H1 (cell line): ENCODE results near the gene FN3KRP. TPM values are rescaled to one million over a fixed set of nuclear protein-coding genes. Genes with fewer than 3 reads are reported as not detected.

Source experiments
- CTCF ChIA-PET: fragments of 300-600 bp; sonication (Branson Sonifier 250); formaldehyde crosslinking; loops from one replicate; lab custom pipeline; 2021; ENCODE audit not compliant: partially characterized antibody; lab: Charles Lee
- POLR2A ChIA-PET: fragments of 300-600 bp; sonication (Branson Sonifier 250); formaldehyde crosslinking; loops from one replicate; lab custom pipeline; 2021; ENCODE audit warnings: inconsistent platforms; ENCODE audit not compliant: partially characterized antibody; lab: Charles Lee
- DNase-seq, 2 experiments: peaks; one replicate each; pipeline versions ENCODE4 v3.0.0 to v3.0.0-alpha.2; 2010 to 2022; ENCODE audit warnings: low spot score in 2 of 2, low read depth in 1 of 2, mixed read lengths in 1 of 2
- FAIRE-seq: peaks from 2 replicates; lab custom pipeline; 2011; peaks lifted over from hg19 to GRCh38; lab: Jason Lieb, UNC
- H2AFZ ChIP-seq: 2 replicates; pipeline ENCODE4 v1.8.1; 2012; ENCODE audit warnings: low read length, inconsistent platforms
- H2AK5ac ChIP-seq: 2 replicates; pipeline ENCODE4 v1.6.1; 2013; ENCODE audit warnings: low read depth, low read length
- H2BK120ac ChIP-seq: replicated peaks from 2 replicates; pipeline ENCODE3; 2013; ENCODE audit warnings: low read depth, low read length, inconsistent platforms
- H2BK12ac ChIP-seq: 2 replicates; pipeline ENCODE4 v1.6.1; 2013; ENCODE audit warnings: low read depth, low read length
- H2BK15ac ChIP-seq: 2 replicates; pipeline ENCODE4 v1.6.1; 2013; ENCODE audit warnings: low read length
- H2BK20ac ChIP-seq: 2 replicates; pipeline ENCODE4 v1.6.1; 2013; ENCODE audit warnings: low read length
- H2BK5ac ChIP-seq: 2 replicates; pipeline ENCODE4 v1.6.1; 2013; ENCODE audit warnings: low read depth, low read length
- H3K14ac ChIP-seq: 2 replicates; pipeline ENCODE4 v1.6.1; 2013; ENCODE audit warnings: inconsistent platforms; ENCODE audit not compliant: insufficient read length
- H3K18ac ChIP-seq: 2 replicates; pipeline ENCODE4 v1.6.1; 2013; ENCODE audit warnings: low read length; ENCODE audit errors: extremely low read depth
- H3K23ac ChIP-seq: 2 replicates; pipeline ENCODE4 v1.6.1; 2013; ENCODE audit warnings: inconsistent platforms; ENCODE audit not compliant: insufficient read length
- H3K23me2 ChIP-seq: 2 replicates; pipeline ENCODE4 v1.6.1; 2013; ENCODE audit warnings: low read depth, low read length
- H3K27ac ChIP-seq: 2 replicates; pipeline ENCODE4 v1.6.1; 2011; ENCODE audit warnings: low read depth, low read length, inconsistent platforms
- H3K27me3 ChIP-seq, 4 experiments: replicated peaks in 1 of 4; 1 replicate in 1 of 4; 2 replicates in 3 of 4; pipeline versions ENCODE4 v1.6.1 to v1.8.1; 2011 to 2013; ENCODE audit warnings: low read length in 3 of 4, mild to moderate bottlenecking in 3 of 4, inconsistent platforms in 2 of 4, mixed read lengths in 2 of 4, moderate library complexity in 1 of 4; ENCODE audit not compliant: control insufficient read depth in 3 of 4, insufficient read depth in 3 of 4; ENCODE audit errors: extremely low read depth in 1 of 4
- H3K36me3 ChIP-seq, 4 experiments: 2 replicates each; pipeline versions ENCODE4 v1.6.1 to v1.8.1; 2011 to 2013; ENCODE audit warnings: mild to moderate bottlenecking in 4 of 4, low read length in 3 of 4, moderate library complexity in 2 of 4, control low read depth in 1 of 4, inconsistent platforms in 1 of 4; ENCODE audit not compliant: insufficient read depth in 4 of 4, control insufficient read depth in 2 of 4
- H3K4ac ChIP-seq: replicated peaks from 2 replicates; pipeline ENCODE3; 2013; ENCODE audit warnings: low read length, low read depth, mixed read lengths, inconsistent platforms; ENCODE audit not compliant: insufficient read length
- H3K4me1 ChIP-seq, 4 experiments: replicated peaks in 1 of 4; 1 replicate in 1 of 4; 2 replicates in 3 of 4; pipeline versions ENCODE4 v1.6.1 to v1.8.1; 2011 to 2013; ENCODE audit warnings: low read length in 3 of 4, inconsistent platforms in 2 of 4, mixed read lengths in 1 of 4; ENCODE audit not compliant: insufficient read depth in 4 of 4, control insufficient read depth in 3 of 4
- H3K4me2 ChIP-seq, 2 experiments: 2 replicates each; pipeline versions ENCODE4 v1.6.1 to v1.8.1; 2011 to 2013; ENCODE audit warnings: low read depth in 2 of 2, low read length in 2 of 2, control low read depth in 1 of 2, inconsistent platforms in 1 of 2, mild to moderate bottlenecking in 1 of 2; ENCODE audit not compliant: insufficient read depth in 1 of 2
- H3K4me3 ChIP-seq, 4 experiments: fragments of 200-600, 300-600 bp in 1 of 4; sonication (generic), shearing (Covaris generic), sonication (Bioruptor Twin) in 1 of 4; 2 replicates each; pipeline versions ENCODE4 v1.5.1 to v1.8.1; 2011 to 2016; ENCODE audit warnings: low read length in 4 of 4, low read depth in 3 of 4, control low read depth in 2 of 4, inconsistent platforms in 2 of 4, mild to moderate bottlenecking in 2 of 4, mixed read lengths in 1 of 4, moderate library complexity in 1 of 4; ENCODE audit not compliant: insufficient read depth in 2 of 4; ENCODE audit errors: extremely low read depth in 1 of 4
- H3K56ac ChIP-seq: replicated peaks from 2 replicates; pipeline ENCODE3; 2013; ENCODE audit warnings: low read depth, mild to moderate bottlenecking, mixed read lengths, low read length, inconsistent platforms; ENCODE audit not compliant: insufficient read length
- H3K79me1 ChIP-seq: 2 replicates; pipeline ENCODE4 v1.6.1; 2013; ENCODE audit warnings: low read depth, low read length, control low read depth
- H3K79me2 ChIP-seq, 2 experiments: 2 replicates each; pipeline versions ENCODE4 v1.6.1 to v1.8.1; 2012 to 2013; ENCODE audit warnings: low read length in 2 of 2, mild to moderate bottlenecking in 2 of 2, inconsistent platforms in 1 of 2; ENCODE audit not compliant: insufficient read depth in 2 of 2, control insufficient read depth in 1 of 2
- H3K9ac ChIP-seq, 4 experiments: replicated peaks in 1 of 4; 1 replicate in 1 of 4; 2 replicates in 3 of 4; pipeline versions ENCODE4 v1.6.1 to v1.8.1; 2011 to 2013; ENCODE audit warnings: low read depth in 3 of 4, low read length in 3 of 4, control low read depth in 2 of 4, mild to moderate bottlenecking in 2 of 4, moderate library complexity in 2 of 4, inconsistent platforms in 1 of 4; ENCODE audit errors: extremely low read depth in 1 of 4
- H3K9me3 ChIP-seq, 2 experiments: 2 replicates each; pipeline versions ENCODE4 v1.6.1 to v1.8.1; 2012 to 2013; ENCODE audit warnings: mild to moderate bottlenecking in 2 of 2, moderate library complexity in 2 of 2, control low read depth in 1 of 2, inconsistent platforms in 1 of 2, low read depth in 1 of 2, low read length in 1 of 2, mixed read lengths in 1 of 2; ENCODE audit not compliant: insufficient read depth in 2 of 2
- H4K20me1 ChIP-seq, 2 experiments: replicated peaks in 1 of 2; 2 replicates each; pipeline versions ENCODE3 to v1.8.1; 2011 to 2013; ENCODE audit warnings: inconsistent platforms in 2 of 2, low read length in 2 of 2, mild to moderate bottlenecking in 1 of 2; ENCODE audit not compliant: insufficient read depth in 2 of 2, control insufficient read depth in 1 of 2
- H4K5ac ChIP-seq: 2 replicates; pipeline ENCODE4 v1.6.1; 2013; ENCODE audit warnings: low read length, low read depth, mixed read lengths, inconsistent platforms; ENCODE audit not compliant: insufficient read length
- H4K8ac ChIP-seq: 2 replicates; pipeline ENCODE4 v1.8.0; 2013; ENCODE audit warnings: mild to moderate bottlenecking, moderate library complexity, low read length, inconsistent platforms; ENCODE audit not compliant: insufficient read depth; ENCODE audit errors: extremely low read depth
- H4K91ac ChIP-seq: replicated peaks from 2 replicates; pipeline ENCODE3; 2013; ENCODE audit warnings: low read length, mixed read lengths, inconsistent platforms; ENCODE audit not compliant: insufficient read length
- BACH1 ChIP-seq: IDR thresholded peaks from 2 replicates; pipeline ENCODE4 v1.6.1; 2012; ENCODE audit warnings: low read length, improper control_type of control experiment
- CTBP2 ChIP-seq: IDR thresholded peaks from 2 replicates; pipeline ENCODE4 v1.7.0; 2011; ENCODE audit warnings: borderline replicate concordance, mild to moderate bottlenecking, moderate library complexity, mixed read lengths, low read length; ENCODE audit not compliant: insufficient read depth, insufficient read length
- HDAC2 ChIP-seq, 2 experiments: fragments of 300-600 bp in 1 of 2; sonication (generic) in 1 of 2; IDR thresholded peaks; 2 replicates each; pipeline ENCODE4 v1.6.1; 2011 to 2012; ENCODE audit warnings: low read depth in 2 of 2, low read length in 2 of 2, mild to moderate bottlenecking in 2 of 2, moderate library complexity in 2 of 2, borderline replicate concordance in 1 of 2, inconsistent platforms in 1 of 2
- PHF8 ChIP-seq: fragments of 200-600 bp; sonication (generic); conservative IDR thresholded peaks from 2 replicates; pipeline ENCODE4 v1.7.1; 2012; ENCODE audit warnings: low read depth, mild to moderate bottlenecking, inconsistent platforms, low read length, moderate library complexity
- RBBP5 ChIP-seq: IDR thresholded peaks from 2 replicates; pipeline ENCODE4 v1.7.1; 2012; ENCODE audit warnings: low read depth, mild to moderate bottlenecking, inconsistent platforms, low read length, moderate library complexity, borderline replicate concordance
- SP1 ChIP-seq: IDR thresholded peaks from 2 replicates; pipeline ENCODE4 v1.6.1; 2011; ENCODE audit warnings: low read depth, low read length
- SP4 ChIP-seq: IDR thresholded peaks from 2 replicates; pipeline ENCODE4 v1.6.1; 2012; ENCODE audit warnings: low read length, inconsistent platforms
- SRF ChIP-seq: IDR thresholded peaks from 2 replicates; pipeline ENCODE4 v1.6.1; 2011; ENCODE audit warnings: mild to moderate bottlenecking, low read depth, low read length, moderate library complexity
- TAF7 ChIP-seq: optimal IDR thresholded peaks from 2 replicates; pipeline ENCODE3; 2011; ENCODE audit warnings: low read depth, mild to moderate bottlenecking, inconsistent platforms, low read length, moderate library complexity, borderline replicate concordance
- WGBS, 2 experiments: shearing (Covaris generic) in 1 of 2; methylation state at CpG; one replicate each; pipeline versions ENCODE4 v1.1.6 to v1.1.7; 2013 to 2015; ENCODE audit warnings: low lambda C conversion rate in 2 of 2, mixed read lengths in 2 of 2, inconsistent platforms in 1 of 2, low coverage in 1 of 2, missing lambda C conversion rate in 1 of 2; ENCODE audit not compliant: insufficient replicate concordance in 2 of 2, insufficient coverage in 1 of 2, insufficient read length in 1 of 2; ENCODE audit errors: extremely low coverage in 1 of 2, missing lambda C conversion rate in 1 of 2; 5-methylcytosine and 5-hydroxymethylcytosine counted together
- polyA plus RNA-seq, 7 experiments: library from polyadenylated mRNA; depleted of rRNA in 3 of 7; stranded (reverse) in 5 of 7; unstranded in 2 of 7; fragments of >200 nt in 5 of 7; fragments of 200-250 nt in 2 of 7; gene quantifications; 1 replicate in 5 of 7; 2 replicates in 1 of 7; 4 replicates in 1 of 7; pipeline versions ENCODE4 v1.2.1 to v1.2.3, GENCODE V29; 2011 to 2013; ENCODE audit warnings: missing spikeins in 2 of 7, mixed read lengths in 2 of 7
- total RNA-seq: library from RNA; stranded (reverse); fragmentation: NEBNext Ultra II Directional; extraction: Animal tissue kit (Norgen Biotek cat#: 25700); gene quantifications from 2 replicates; pipeline ENCODE4 v1.2.1, GENCODE V29; 2021
- TF ChIP-seq, protein P1 (sequence below): IDR thresholded peaks from 2 replicates; pipeline ENCODE4 v1.6.1; 2012; ENCODE audit warnings: inconsistent platforms

Gene FN3KRP
- total and polyA plus RNA-seq, 2 of the 8 experiments (the other 6 are each of a cell fraction or from before 2014, with no cell fraction given): 18.1 to 21.4 TPM

DNA sequence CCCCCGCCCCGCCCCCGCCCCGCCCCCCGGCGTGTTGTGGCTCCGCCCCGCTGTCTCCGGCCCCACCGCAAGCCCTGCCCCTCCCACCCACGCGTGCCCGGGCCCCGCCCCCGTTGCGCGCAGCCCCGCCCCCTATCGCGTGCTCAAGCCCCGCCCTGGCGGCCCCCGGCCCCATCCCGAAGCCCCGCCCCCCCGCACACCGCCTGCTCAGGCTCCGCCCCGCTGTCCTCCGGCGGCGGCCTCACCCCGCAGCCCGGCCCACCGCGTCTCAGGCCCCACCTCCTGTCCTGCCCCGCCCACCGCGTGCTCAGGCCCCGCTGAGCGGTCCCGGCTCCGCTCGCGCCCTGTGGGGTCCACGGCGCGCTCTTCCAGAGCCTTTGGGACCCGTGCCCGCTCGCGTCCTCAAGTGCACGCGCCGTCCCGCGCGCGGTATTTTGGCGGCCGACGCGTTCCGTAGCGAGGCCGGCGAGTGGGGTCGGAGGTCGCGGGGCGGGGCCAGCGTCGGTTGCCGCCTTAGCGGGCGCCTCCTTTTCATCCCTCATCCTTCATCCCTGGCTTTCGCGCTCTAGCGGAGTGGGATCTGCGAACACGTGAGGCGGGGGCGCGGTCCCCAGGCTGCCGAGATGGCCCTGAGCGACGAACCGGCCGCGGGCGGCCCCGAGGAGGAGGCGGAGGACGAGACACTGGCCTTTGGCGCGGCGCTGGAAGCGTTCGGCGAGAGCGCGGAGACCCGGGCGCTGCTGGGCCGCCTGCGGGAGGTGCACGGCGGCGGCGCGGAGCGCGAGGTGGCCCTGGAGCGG lies 35.3 kb downstream of the FN3KRP start, which contains the start of gene TBCD:
Gene TBCD, plus strand, starts transcription at position 495 of the 800 bp plus-strand sequence. Its CDS starts 129 bp downstream, at position 624.
- Histone ChIP-seq H3K14ac (no peak within 1 kb of the TSS), H2BK15ac (no peak within 1 kb of the TSS), H2BK20ac (no peak within 1 kb of the TSS), H2BK120ac (no peak within 1 kb of the TSS), H4K91ac (peak within 1 kb of the TSS; percentile 90), H3K79me2 (peaks cover 0 to 25% of the 10 kb centered on the region in 2 experiments; a peak in 2 of 4 replicates), H3K4me2 (peak within 1 kb of the TSS; percentile 95 to 97), H3K27me3 (peaks cover 0 to 6% (median 3%) of the 10 kb centered on the region in 4 experiments; a peak in 4 of 7 replicates), H4K8ac (peak within 1 kb of the TSS; percentile 96), H3K18ac (peak within 1 kb of the TSS; percentile 93), H2AFZ (no peak within 1 kb of the TSS; the same call in 1 of the 2 replicates), H4K5ac (peak within 1 kb of the TSS; percentile 82), H2AK5ac (no peak within 1 kb of the TSS), H3K27ac (peak within 1 kb of the TSS; percentile 56; the same call in 1 of the 2 replicates), H3K9me3 (no peaks in the 10 kb centered on the region; a peak in 1 of 4 replicates), H3K4me3 (peak within 1 kb of the TSS; percentile 78 to 93 (median 85)), H3K36me3 (peaks cover 0 to 5% (median 0%) of the 10 kb centered on the region in 4 experiments; a peak in 2 of 8 replicates), H3K4ac (no peak within 1 kb of the TSS), H2BK5ac (peak within 1 kb of the TSS; percentile 85; the same call in 1 of the 2 replicates), H2BK12ac (peak within 1 kb of the TSS; percentile 50; the same call in 1 of the 2 replicates), H3K23ac (no peak within 1 kb of the TSS), H3K23me2 (peaks cover 13% of the 10 kb centered on the region), H4K20me1 (peaks cover 0 to 1% of the 10 kb centered on the region in 2 experiments), H3K4me1 (peaks cover 8 to 23% (median 16%) of the 10 kb centered on the region in 4 experiments), H3K56ac (peak within 1 kb of the TSS; percentile 35), H3K9ac (peak within 1 kb of the TSS; percentile 63 to 82 (median 70)), H3K79me1 (peaks cover 2% of the 10 kb centered on the region)
- CTCF ChIA-PET: no interaction called here
- DNase-seq (peak; percentile 38 to 89), FAIRE-seq (no peak)
- POLR2A ChIA-PET: interaction anchor here (0.8 to 1.3 kb wide), 2 partner anchors 10 to 11 kb away, joined by 3 to 5 read pairs; no protein-coding TSS in a partner anchor
- WGBS, 2 experiments: 1% methylated on average over 53 of the region's 114 CpGs; no CpG with 5 or more reads in 1 of the 2 experiments
- TF ChIP-seq SP4 (peak; percentile 55; the same call in 1 of the 2 replicates), SP1 (0 out of 2 replicates have a peak, but pooled peaks have one; percentile 44), SRF (no peak), CTBP2 (peak; percentile 52), HDAC2 (IDR thresholded peaks at IDR 0.05; ENCODE audit: borderline replicate concordance in 1 of 2, low read depth in 2 of 2, low read length in 2 of 2) (0 out of 4 replicates have a peak, but pooled peaks of 1 of the 2 experiments have one; percentile 30), BACH1 (peak; percentile 77), TAF7 (no peak), PHF8 (peak; percentile 42), RBBP5 (peak; percentile 11; the same call in 1 of the 2 replicates)
- TF ChIP-seq, protein P1, sequence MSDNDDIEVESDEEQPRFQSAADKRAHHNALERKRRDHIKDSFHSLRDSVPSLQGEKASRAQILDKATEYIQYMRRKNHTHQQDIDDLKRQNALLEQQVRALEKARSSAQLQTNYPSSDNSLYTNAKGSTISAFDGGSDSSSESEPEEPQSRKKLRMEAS: peak; percentile 73
